Esophagus squamous epithelium (tissue), 4 donors: ENCODE data around the gene ZNF397.

Experiments used
- CTCF ChIP-seq, 6 experiments: fragments of 450-650 bp in 4 of 6; fragments of 200-600 bp in 2 of 6; sonication (generic) in 2 of 6; IDR thresholded peaks; one replicate each; pipeline ENCODE4 v1.5.1; 2016 to 2019; ENCODE audit warnings: antibody characterized with exemption in 6 of 6, mild to moderate bottlenecking in 4 of 6, moderate library complexity in 4 of 6
- POLR2A ChIP-seq, 4 donors: fragments of 450-650 bp; IDR thresholded peaks; one replicate each; pipeline ENCODE4 v1.6.1; 2017; ENCODE audit warnings: antibody characterized with exemption in 4 of 4, mild to moderate bottlenecking in 4 of 4, moderate library complexity in 3 of 4

- TF ChIP-seq POLR2A (IDR thresholded peaks at IDR 0.05) (no peak), CTCF (IDR thresholded peaks at IDR 0.05) (no peak)
Observed at GRCh38 chr18:35267809-35268208, 27.0 kb downstream of the ZNF397 start.
